HG03175 (cell line): ENCODE results near the gene ADTRP.
"Not testable (repeated sequence)": the region's sequence is repeated elsewhere in the genome, so short reads cannot be mapped to it uniquely, and the experiment has no call there.

ENCODE experiments used
- ATAC-seq: cut with Tn5 transposase; IDR thresholded peaks from one replicate; pipeline ENCODE4 v1.9.1; 2021; ENCODE audit warnings: mild to moderate bottlenecking, moderate library complexity; ENCODE audit not compliant: unreplicated experiment

ADTRP gene

GRCh38 chr6:11702089-11702488, 76.5 kb downstream of the ADTRP start:
- ATAC-seq = no peak

GRCh38 chr6:11701573-11701972, 77.0 kb downstream of the ADTRP start:
- ATAC-seq = no peak

GRCh38 chr6:11700118-11700718, 78.4 kb downstream of the ADTRP start:
- no peak for ATAC-seq

- ATAC-seq = no peak
Observed at GRCh38 chr6:11699576-11699975, 79.0 kb downstream of the ADTRP start.

- ATAC-seq = no peak
Observed at GRCh38 chr6:11692451-11693376, 85.9 kb downstream of the ADTRP start.

GRCh38 chr6:11689847-11690246, 88.8 kb downstream of the ADTRP start:
- ATAC-seq = no peak

- ATAC-seq = not testable (repeated sequence)
Observed at GRCh38 chr6:11689400-11689799, 89.2 kb downstream of the ADTRP start.

GRCh38 chr6:11688425-11688709, 90.2 kb downstream of the ADTRP start:
- ATAC-seq = no peak

GRCh38 chr6:11685481-11686093, 93.0 kb downstream of the ADTRP start:
- no peak for ATAC-seq

- no peak for ATAC-seq
Observed at GRCh38 chr6:11684901-11685480, 93.6 kb downstream of the ADTRP start.

- ATAC-seq = no peak
Observed at GRCh38 chr6:11683871-11684270, 94.7 kb downstream of the ADTRP start.

- no peak for ATAC-seq
Observed at GRCh38 chr6:11682561-11682975, 96.0 kb downstream of the ADTRP start.

GRCh38 chr6:11681770-11682169, 96.8 kb downstream of the ADTRP start:
- ATAC-seq = no peak

- no peak for ATAC-seq
Observed at GRCh38 chr6:11681357-11681756, 97.2 kb downstream of the ADTRP start.

- not testable (repeated sequence) for ATAC-seq
Observed at GRCh38 chr6:11680479-11680878, 98.1 kb downstream of the ADTRP start.

- no peak for ATAC-seq
Observed at GRCh38 chr6:11679099-11679498, 99.5 kb downstream of the ADTRP start.

- ATAC-seq = no peak
Observed at GRCh38 chr6:11675601-11676000, 103.0 kb downstream of the ADTRP start.

- no peak for ATAC-seq
Observed at GRCh38 chr6:11672669-11673068, 105.9 kb downstream of the ADTRP start.

- ATAC-seq = no peak
Observed at GRCh38 chr6:11672256-11672655, 106.3 kb downstream of the ADTRP start.

- no peak for ATAC-seq
Observed at GRCh38 chr6:11669696-11670095, 108.9 kb downstream of the ADTRP start.

- ATAC-seq = no peak
Observed at GRCh38 chr6:11668455-11668854, 110.1 kb downstream of the ADTRP start.

GRCh38 chr6:11667876-11668275, 110.7 kb downstream of the ADTRP start:
- ATAC-seq = no peak
